Thyroid gland (tissue), 4 donors: ENCODE measurements around the gene UQCR11.

Experiments used
- CTCF ChIP-seq, 6 experiments: fragments of 200-600 bp in 3 of 6; fragments of 450-650 bp in 3 of 6; sonication (generic) in 3 of 6; IDR thresholded peaks; one replicate each; pipeline ENCODE4 v1.5.1; 2016 to 2019; ENCODE audit warnings: antibody characterized with exemption in 6 of 6, mild to moderate bottlenecking in 2 of 6, inconsistent platforms in 1 of 6, moderate library complexity in 1 of 6
- POLR2A ChIP-seq, 2 donors: fragments of 450-650 bp; IDR thresholded peaks; one replicate each; pipeline ENCODE4 v1.6.1; 2017; ENCODE audit warnings: antibody characterized with exemption in 2 of 2, mild to moderate bottlenecking in 2 of 2, moderate library complexity in 1 of 2

- TF ChIP-seq CTCF (IDR thresholded peaks at IDR 0.05) (no peak), POLR2A (IDR thresholded peaks at IDR 0.05) (no peak)
These were observed 13.8 kb upstream of the UQCR11 start for GRCh38 chr19:1619094-1619439.
